ENCODE results near the gene ETV6.
"Not testable (repeated sequence)": the region's sequence is repeated elsewhere in the genome, so short reads cannot be mapped to it uniquely, and the experiment has no call there.

ETV6 gene

GRCh38 chr12:11895421-11896078 lies 246.1 kb downstream of the ETV6 start:
- FAIRE-seq = no peak

- FAIRE-seq = no peak
These were observed 247.0 kb downstream of the ETV6 start for GRCh38 chr12:11896417-11896929.

- FAIRE-seq = no peak
These were observed 248.4 kb downstream of the ETV6 start for GRCh38 chr12:11897923-11898322.

GRCh38 chr12:11901701-11902524 lies 252.4 kb downstream of the ETV6 start:
- no peak for FAIRE-seq

- no peak for FAIRE-seq
These were observed 253.0 kb downstream of the ETV6 start for GRCh38 chr12:11902525-11902875.

GRCh38 chr12:11904124-11904523 lies 254.7 kb downstream of the ETV6 start:
- no peak for FAIRE-seq

GRCh38 chr12:11905534-11905933 lies 256.1 kb downstream of the ETV6 start:
- no peak for FAIRE-seq

GRCh38 chr12:11906286-11906935 lies 256.9 kb downstream of the ETV6 start:
- FAIRE-seq = no peak

GRCh38 chr12:11907625-11908024 lies 258.2 kb downstream of the ETV6 start:
- no peak for FAIRE-seq

GRCh38 chr12:11909406-11909805 lies 259.9 kb downstream of the ETV6 start:
- FAIRE-seq = not testable (repeated sequence)

GRCh38 chr12:11916113-11916512 lies 266.6 kb downstream of the ETV6 start:
- no peak for FAIRE-seq

- no peak for FAIRE-seq
These were observed 267.3 kb downstream of the ETV6 start for GRCh38 chr12:11916771-11917170.

GRCh38 chr12:11917501-11917900 lies 268.0 kb downstream of the ETV6 start:
- no peak for FAIRE-seq

- FAIRE-seq = no peak
These were observed 270.8 kb downstream of the ETV6 start for GRCh38 chr12:11920231-11920630.

GRCh38 chr12:11922361-11922760 lies 272.9 kb downstream of the ETV6 start:
- no peak for FAIRE-seq

- no peak for FAIRE-seq
These were observed 273.6 kb downstream of the ETV6 start for GRCh38 chr12:11923067-11923466.

GRCh38 chr12:11927286-11927935 lies 277.9 kb downstream of the ETV6 start:
- FAIRE-seq = no peak

GRCh38 chr12:11929714-11930113 lies 280.2 kb downstream of the ETV6 start:
- no peak for FAIRE-seq

- no peak for FAIRE-seq
These were observed 289.7 kb downstream of the ETV6 start for GRCh38 chr12:11939223-11939622.

- no peak for FAIRE-seq
These were observed 292.3 kb downstream of the ETV6 start for GRCh38 chr12:11941606-11942337.

GRCh38 chr12:11943919-11944700 lies 294.6 kb downstream of the ETV6 start:
- FAIRE-seq = no peak
